ENCODE data around the gene HNRNPU. TPM values are rescaled to one million over a fixed set of nuclear protein-coding genes. Genes with fewer than 3 reads are reported as not detected.

The HNRNPU gene
- total RNA-seq (2022; extraction: Qiagen RNA extraction) = 309 to 422 TPM (median 319 TPM) in 5 replicates

GRCh38 chr1:244864253-244865027 lies at the start of gene HNRNPU:
HNRNPU (minus strand) TSS chr1:244864543; CDS start chr1:244864307, 236 bp downstream.

DNA sequence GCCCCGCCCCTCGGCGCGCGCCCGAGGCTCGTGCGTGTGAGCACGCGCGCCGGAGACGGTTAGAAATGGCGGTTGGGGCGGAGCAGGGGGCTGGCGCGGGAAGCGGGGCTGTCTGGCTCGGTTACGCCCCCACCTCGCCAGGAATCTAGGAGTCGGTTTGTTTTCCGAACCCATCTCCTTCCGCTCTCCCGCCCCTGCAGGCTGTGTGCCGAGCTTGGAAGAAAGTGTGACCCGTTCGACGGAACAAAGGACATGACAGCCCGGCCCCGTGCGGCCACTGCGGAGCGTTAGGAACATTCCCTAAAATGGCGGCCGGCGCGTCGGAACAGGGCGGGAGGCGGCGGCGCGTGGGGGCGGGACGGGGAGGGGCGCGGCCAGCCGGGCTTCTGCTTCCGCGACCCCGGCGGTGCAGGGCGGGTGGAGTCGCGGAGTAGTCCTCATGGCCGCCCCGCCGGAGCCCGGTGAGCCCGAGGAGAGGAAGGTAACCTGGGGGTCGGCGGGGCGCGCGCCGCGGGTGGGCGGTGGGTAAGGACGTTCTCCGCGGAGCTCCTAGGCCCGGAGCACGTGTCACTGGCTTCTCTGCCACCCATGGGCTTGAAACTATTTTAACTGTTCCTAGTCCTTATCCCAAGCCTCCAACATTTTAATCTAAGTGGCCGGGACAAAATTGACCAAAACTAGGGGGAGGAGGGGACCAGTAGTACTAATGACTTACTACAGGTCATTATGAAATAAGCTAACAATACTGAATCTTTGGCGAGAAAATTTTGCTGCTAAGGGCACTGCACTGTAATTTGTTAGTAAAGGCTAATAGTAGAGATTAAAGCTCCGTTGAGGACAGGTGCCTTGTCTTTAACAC lies 28.8 kb downstream of the HNRNPU start, which contains the start of gene COX20:
COX20 (plus strand) TSS at position 383 of the 859 bp plus-strand sequence; CDS start at position 440, 57 bp downstream.

Other genes with a start within 250 kb of the HNRNPU start
- gene DESI2, start 211.4 kb downstream of the HNRNPU start, total RNA-seq (2022; extraction: Qiagen RNA extraction) = 25.4 to 30.2 TPM (median 29.2 TPM) in 5 replicates
- 38.6 to 48.4 TPM (median 42.9 TPM) in 5 replicates for gene COX20, start 28.9 kb downstream of the HNRNPU start, total RNA-seq (2022; extraction: Qiagen RNA extraction)